NK-92 (cell line): ENCODE measurements around the gene ZNF780B.

Experiments
- DNase-seq: peaks from one replicate; lab custom pipeline; 2025; ENCODE audit not compliant: unreplicated experiment; lab: John Stamatoyannopoulos, UW

ZNF780B gene

DNA sequence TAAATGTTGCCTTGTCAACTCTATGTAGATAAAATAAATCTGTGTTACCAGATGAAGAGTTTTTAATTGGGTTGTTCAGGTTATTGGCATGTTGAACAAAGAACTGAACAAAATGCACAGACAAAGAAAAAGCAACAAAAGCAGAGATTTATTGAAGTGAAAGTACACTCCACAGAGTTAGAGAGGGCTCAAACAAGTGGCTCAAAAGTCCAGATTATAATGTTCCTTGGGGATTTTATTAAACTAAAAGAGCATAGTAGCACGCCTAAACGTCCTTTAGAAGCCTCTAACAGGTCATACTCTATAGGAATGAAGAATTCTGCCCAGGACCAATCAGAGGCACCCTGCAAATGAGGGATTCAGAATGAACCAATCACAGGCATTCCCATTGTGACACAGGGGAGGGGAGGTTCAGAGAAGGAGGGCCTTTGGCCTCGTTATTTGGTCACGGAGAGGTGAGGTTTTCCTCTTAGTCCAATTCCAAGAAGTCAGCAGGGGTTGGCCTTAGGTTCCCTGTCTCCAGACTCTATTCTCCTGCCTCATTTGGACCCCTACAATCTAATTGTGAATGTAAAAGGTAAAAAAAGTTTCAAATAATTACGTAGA lies 72.2 kb downstream of the ZNF780B start:
- DNase-seq = no peak

DNA sequence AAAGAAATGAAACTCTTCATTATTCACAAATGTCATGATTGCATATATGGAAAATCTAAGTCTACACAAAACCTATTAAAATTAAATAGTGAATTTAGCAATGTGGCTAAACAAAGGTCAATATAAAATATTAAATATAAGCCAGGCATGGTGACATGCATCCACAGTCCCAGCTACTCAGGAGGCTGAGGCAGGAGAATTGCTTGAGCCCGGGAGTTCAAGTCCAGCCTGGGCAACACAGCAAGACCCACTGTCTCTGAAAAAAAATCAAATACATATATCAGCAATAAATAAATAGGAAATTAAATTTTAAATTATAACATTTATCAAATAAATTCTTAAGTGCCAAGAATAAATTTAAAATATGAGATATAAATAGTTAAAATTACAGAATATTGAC lies 73.1 kb downstream of the ZNF780B start:
- no peak for DNase-seq
